ENCODE measurements around the gene VPS52. TPM values are rescaled to one million over a fixed set of nuclear protein-coding genes. Genes with fewer than 3 reads are reported as not detected.

The VPS52 gene
- total RNA-seq, 1 experiment from 2014 or later = 47.1 TPM

DNA sequence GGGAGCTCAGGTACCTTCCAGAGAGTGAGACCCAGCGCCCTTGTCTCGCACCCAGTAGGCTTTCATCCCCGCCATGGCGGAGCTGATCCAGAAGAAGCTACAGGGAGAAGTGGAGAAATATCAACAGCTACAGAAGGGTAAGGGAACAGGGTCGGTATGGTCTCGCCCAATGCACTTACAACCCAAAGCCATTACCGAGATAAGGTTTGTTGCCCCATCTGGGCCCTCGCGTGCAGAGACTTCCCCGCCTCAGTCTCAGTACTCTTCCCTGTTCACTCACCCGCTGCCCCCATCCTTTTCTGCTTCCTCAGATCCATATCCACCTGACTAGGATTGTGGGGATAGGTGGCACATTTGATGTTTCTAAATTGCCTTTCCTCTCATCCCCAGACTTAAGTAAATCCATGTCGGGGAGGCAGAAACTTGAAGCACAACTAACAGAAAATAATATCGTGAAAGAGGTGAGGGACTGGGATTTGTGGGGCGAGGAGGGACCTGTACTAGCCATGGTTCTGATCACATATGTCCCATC lies 18.2 kb upstream of the VPS52 start:
- TF ChIP-seq, protein P1, sequence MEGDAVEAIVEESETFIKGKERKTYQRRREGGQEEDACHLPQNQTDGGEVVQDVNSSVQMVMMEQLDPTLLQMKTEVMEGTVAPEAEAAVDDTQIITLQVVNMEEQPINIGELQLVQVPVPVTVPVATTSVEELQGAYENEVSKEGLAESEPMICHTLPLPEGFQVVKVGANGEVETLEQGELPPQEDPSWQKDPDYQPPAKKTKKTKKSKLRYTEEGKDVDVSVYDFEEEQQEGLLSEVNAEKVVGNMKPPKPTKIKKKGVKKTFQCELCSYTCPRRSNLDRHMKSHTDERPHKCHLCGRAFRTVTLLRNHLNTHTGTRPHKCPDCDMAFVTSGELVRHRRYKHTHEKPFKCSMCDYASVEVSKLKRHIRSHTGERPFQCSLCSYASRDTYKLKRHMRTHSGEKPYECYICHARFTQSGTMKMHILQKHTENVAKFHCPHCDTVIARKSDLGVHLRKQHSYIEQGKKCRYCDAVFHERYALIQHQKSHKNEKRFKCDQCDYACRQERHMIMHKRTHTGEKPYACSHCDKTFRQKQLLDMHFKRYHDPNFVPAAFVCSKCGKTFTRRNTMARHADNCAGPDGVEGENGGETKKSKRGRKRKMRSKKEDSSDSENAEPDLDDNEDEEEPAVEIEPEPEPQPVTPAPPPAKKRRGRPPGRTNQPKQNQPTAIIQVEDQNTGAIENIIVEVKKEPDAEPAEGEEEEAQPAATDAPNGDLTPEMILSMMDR (conservative IDR thresholded peaks at IDR 0.05) = no peak
- H3K27me3 ChIP-seq (ENCODE audit: insufficient read depth, low read length) = no peaks in the 10 kb centered on the region
- H2BK20ac ChIP-seq (ENCODE audit: low read depth, low read length, poor library complexity, severe bottlenecking) = no peak overlapping the region
- no peak overlapping the region for H3K27ac ChIP-seq (ENCODE audit: insufficient read length, low read depth, low read length)
- no peak overlapping the region for H2AFZ ChIP-seq (ENCODE audit: low read length)
- H4K5ac ChIP-seq (ENCODE audit: insufficient read length, low read depth, low read length) = no peak overlapping the region
- no peaks in the 10 kb centered on the region; the same call in 1 of the 2 replicates for H3K27me3 Mint-ChIP-seq (ENCODE audit: low read depth)
- H3K4me3 Mint-ChIP-seq = peak overlapping the region; percentile 99 to 100
- no peak overlapping the region for H3K56ac ChIP-seq (ENCODE audit: insufficient read length, low read depth, low read length)
- H2BK12ac ChIP-seq (ENCODE audit: insufficient read length, low read depth, low read length) = no peak overlapping the region
- no peak overlapping the region for H4K8ac ChIP-seq (replicated peaks; ENCODE audit: insufficient read length, low read depth, low read length)
- H3K27ac Mint-ChIP-seq = peak overlapping the region; percentile 88 to 97 (median 97); a peak in 5 of 7 replicates
- H4K20me1 ChIP-seq (ENCODE audit: control insufficient read depth, insufficient read depth, insufficient read length) = no peaks in the 10 kb centered on the region
- H2BK120ac ChIP-seq (ENCODE audit: low read depth, low read length, poor library complexity, severe bottlenecking) = no peak overlapping the region
- H3K9me3 ChIP-seq (ENCODE audit: control insufficient read depth, low read depth, low read length) = no peaks in the 10 kb centered on the region
- peak overlapping the region; percentile 74 for H3K4me2 ChIP-seq (ENCODE audit: insufficient read depth, insufficient read length, low read length)
- peaks cover 7% of the 10 kb centered on the region; the same call in 1 of the 2 replicates for H3K79me2 ChIP-seq (ENCODE audit: insufficient read depth, low read length)
- no peaks in the 10 kb centered on the region for H3K9me3 Mint-ChIP-seq
- H3K79me1 ChIP-seq (ENCODE audit: insufficient read depth, low read depth, low read length, poor library complexity, severe bottlenecking) = peaks cover 8% of the 10 kb centered on the region
- no peak overlapping the region for H2BK5ac ChIP-seq (ENCODE audit: insufficient read length, low read length)
- no peak overlapping the region for H2BK15ac ChIP-seq (ENCODE audit: low read depth, low read length)
- H4K91ac ChIP-seq (ENCODE audit: insufficient read length, low read depth, low read length) = no peak overlapping the region
- H3K23me2 ChIP-seq (ENCODE audit: insufficient read length, low read depth, low read length, poor library complexity, severe bottlenecking) = peaks cover 12% of the 10 kb centered on the region
- no peak overlapping the region for H3K23ac ChIP-seq (ENCODE audit: insufficient read length, low read depth, low read length)
- H3K4me1 ChIP-seq (ENCODE audit: insufficient read depth, low read length) = no peaks in the 10 kb centered on the region; the same call in 1 of the 2 replicates
- peak overlapping the region; percentile 53 for H3K9ac ChIP-seq (ENCODE audit: extremely low read depth, insufficient read length, low read length)
- no peak overlapping the region for H2AK5ac ChIP-seq (ENCODE audit: insufficient read length, low read length)
- no peak overlapping the region for H3K18ac ChIP-seq (ENCODE audit: insufficient read length, low read depth, low read length)
- H3K4ac ChIP-seq (ENCODE audit: low read depth, low read length) = no peak overlapping the region
- H3K14ac ChIP-seq (ENCODE audit: insufficient read depth, low read length) = no peak overlapping the region
- no peak overlapping the region for H3T11ph ChIP-seq (ENCODE audit: low read length)
- no peak for DNase-seq
- WGBS (ENCODE audit: extremely low coverage, insufficient read length, low lambda C conversion rate) = no CpG with 5 or more reads among the region's 14 CpGs
- H3K36me3 Mint-ChIP-seq (ENCODE audit: insufficient read depth in 1 of 3, low read depth in 3 of 3) = peaks cover 29 to 75% (median 54%) of the 10 kb centered on the region in 3 experiments
- peaks cover 7 to 20% of the 10 kb centered on the region in 2 experiments for H3K4me1 Mint-ChIP-seq
